ENCODE results near the gene GPC1.

DNA sequence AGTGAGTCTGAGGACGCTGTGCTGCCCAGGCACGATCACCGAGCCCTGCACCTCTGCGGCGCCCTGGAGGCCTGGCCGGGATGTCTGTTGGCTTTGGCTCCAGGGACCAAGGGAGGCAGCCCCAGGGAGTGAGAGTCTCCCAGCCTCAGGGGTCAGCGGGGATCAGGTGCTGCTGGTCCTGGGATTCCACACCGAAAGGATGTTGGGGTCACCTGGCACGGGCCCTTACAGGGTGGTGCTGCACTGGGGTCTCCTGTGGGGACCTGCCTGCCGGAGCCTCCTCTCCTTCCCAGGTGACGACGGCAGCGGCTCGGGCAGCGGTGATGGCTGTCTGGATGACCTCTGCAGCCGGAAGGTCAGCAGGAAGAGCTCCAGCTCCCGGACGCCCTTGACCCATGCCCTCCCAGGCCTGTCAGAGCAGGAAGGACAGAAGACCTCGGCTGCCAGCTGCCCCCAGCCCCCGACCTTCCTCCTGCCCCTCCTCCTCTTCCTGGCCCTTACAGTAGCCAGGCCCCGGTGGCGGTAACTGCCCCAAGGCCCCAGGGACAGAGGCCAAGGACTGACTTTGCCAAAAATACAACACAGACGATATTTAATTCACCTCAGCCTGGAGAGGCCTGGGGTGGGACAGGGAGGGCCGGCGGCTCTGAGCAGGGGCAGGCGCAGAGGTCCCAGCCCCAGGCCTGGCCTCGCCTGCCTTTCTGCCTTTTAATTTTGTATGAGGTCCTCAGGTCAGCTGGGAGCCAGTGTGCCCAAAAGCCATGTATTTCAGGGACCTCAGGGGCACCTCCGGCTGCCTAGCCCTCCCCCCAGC, 30.5 kb downstream of the GPC1 start:
- TF ChIP-seq NCOA1 (CRISPR knock-in tag; IDR thresholded peaks at IDR 0.05) (no peak), ZNF546 (CRISPR knock-in tag; conservative IDR thresholded peaks at IDR 0.05) (no peak), CHCHD3 (CRISPR knock-in tag; IDR thresholded peaks at IDR 0.05) (no peak), KAT8 (CRISPR knock-in tag; IDR thresholded peaks at IDR 0.05) (no peak)
- TF ChIP-seq, protein P1, sequence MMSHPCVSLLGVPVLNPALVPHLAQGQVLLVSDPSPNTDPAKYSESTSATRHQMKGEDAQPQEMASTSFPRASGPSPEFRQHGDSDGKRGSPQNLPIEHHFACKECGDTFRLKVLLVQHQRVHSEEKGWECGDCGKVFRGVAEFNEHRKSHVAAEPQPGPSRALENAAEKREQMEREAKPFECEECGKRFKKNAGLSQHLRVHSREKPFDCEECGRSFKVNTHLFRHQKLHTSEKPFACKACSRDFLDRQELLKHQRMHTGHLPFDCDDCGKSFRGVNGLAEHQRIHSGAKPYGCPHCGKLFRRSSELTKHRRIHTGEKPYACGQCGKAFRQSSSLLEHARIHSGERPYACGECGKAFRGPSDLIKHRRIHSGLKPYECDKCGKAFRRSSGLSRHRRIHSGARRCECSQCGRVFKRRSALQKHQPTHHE (CRISPR knock-in tag; IDR thresholded peaks at IDR 0.05; ENCODE audit: borderline replicate concordance) = no peak
